Measurements from ENCODE around the gene ESPN.

Gene ESPN

DNA sequence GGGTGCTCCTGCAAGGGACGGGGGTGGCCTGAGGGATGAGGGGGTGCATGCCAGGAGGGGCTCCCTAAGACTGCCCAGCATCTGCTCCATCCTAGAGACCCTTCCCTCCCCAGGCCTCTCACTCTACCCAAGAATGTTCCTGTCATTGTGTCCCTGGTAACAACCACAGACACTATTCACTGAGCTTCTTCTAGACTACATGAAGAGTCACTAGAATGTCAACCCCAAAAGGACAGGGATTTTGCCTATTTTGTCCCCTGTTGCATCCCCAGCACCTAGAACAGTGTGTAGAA is 38.5 kb downstream of the ESPN start:
- no peak for DNase-seq (ENCODE audit: low read depth in 1 of 2, low spot score in 1 of 2)

DNA sequence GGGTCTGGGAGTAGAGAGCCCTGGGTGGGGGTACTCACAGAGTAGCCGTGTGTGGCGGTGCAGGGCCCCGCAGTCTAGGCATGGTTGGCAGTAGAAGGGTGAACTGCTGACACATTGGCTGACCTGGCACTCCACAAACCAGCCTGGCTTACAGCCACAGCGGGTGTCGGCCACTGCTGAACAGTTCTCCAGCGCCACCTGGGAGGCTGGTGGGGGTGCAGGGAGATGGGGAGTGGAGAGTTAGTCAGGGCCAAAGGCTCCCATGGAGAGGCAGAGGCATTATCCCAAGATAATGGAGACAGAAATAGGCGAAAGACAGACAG is 39.9 kb downstream of the ESPN start:
- no peak for DNase-seq (ENCODE audit: low read depth in 1 of 2, low spot score in 1 of 2)

DNA sequence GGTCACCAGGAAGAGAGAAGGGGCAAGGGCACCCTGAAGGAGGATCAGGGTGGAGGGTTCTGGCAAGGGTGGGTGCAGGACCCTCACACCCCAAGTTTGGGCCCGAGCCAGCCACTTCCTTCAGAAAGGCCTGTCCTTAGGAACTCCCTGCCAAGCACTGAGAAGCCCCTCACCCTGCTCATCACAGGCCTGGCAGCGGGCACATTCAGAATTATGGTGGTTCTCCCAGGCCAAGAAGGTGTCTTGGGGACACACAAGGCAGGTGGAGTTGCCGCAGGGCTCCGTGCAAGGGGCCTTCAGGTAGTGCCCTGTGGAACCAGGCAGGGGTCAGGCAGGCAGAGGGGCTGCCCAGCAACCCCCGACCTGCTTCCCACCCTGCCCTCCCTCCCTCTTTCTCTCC is 40.3 kb downstream of the ESPN start:
- DNase-seq (ENCODE audit: low read depth in 1 of 2, low spot score in 1 of 2), result no peak

DNA sequence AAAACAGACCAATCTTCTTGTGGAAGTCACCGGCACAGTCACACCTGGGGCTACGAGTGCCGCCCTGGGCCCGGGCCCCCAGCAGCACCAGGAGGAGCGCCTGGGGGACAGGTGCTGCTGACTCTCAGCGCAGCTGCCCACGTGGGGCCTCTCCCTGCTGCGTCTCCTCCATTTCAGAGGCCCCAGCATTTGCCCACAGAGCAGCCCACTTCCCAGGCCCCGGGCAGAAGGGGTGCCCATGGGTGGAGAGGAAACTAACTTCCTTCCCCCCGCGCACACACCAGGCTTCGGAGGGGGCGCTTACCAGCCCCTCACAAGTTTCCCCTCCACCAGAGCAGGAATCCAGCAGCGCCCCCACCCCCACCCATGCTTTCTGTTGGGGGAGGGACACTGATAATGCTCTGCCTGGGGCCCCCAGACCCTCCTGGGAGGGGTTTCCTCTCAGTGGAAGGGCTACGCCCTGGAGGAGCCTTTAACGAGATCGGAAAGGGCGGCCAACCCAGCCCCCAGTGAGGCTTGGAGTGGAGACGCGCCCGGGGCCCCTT is 41.0 kb downstream of the ESPN start:
- peak in 1 of 2 donors; percentile 44 for DNase-seq (ENCODE audit: low read depth in 1 of 2, low spot score in 1 of 2)

DNA sequence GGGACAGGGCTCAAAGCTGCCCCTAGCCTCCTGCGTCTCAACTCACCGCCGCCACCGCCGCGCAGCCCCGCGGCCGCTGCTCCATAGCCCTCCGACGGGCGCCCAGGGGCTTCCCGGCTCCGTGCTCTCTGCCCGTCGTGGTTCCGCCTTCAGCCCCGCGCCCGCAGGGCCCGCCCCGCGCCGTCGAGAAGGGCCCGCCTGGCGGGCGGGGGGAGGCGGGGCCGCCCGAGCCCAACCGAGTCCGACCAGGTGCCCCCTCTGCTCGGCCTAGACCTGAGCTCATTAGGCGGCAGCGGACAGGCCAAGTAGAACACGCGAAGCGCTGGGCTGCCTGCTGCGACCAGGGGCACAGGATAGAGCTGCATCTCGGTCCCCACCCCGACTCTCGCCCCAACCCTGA is 41.4 kb downstream of the ESPN start, which contains the start of gene TNFRSF25:
TSS of gene TNFRSF25 (minus strand) at position 151 of the 400 bp plus-strand sequence. CDS start at position 85, 66 bp downstream.
- DNase-seq (ENCODE audit: low read depth in 1 of 2, low spot score in 1 of 2), result peak; percentile 48 to 62

DNA sequence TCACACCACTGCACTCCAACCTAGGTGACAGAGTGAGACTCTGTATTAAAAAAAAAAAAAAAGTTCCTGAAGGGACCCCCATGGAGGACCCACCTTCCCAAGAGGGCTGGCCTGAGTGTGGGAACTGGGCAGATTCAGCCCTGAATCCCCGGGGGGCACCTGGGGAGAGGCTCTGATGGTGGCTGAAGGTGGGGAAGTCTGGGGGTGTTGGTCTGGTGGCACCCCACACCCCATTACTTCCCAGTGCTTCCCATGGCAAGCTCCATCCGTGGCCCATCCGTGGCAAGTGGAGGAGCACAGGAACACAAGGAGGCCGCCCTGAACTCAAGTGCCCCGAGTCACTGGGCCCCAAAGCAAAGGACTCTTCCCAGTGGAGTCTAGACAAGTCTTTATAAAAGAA is 42.2 kb downstream of the ESPN start:
- no peak for DNase-seq (ENCODE audit: low read depth in 1 of 2, low spot score in 1 of 2)

DNA sequence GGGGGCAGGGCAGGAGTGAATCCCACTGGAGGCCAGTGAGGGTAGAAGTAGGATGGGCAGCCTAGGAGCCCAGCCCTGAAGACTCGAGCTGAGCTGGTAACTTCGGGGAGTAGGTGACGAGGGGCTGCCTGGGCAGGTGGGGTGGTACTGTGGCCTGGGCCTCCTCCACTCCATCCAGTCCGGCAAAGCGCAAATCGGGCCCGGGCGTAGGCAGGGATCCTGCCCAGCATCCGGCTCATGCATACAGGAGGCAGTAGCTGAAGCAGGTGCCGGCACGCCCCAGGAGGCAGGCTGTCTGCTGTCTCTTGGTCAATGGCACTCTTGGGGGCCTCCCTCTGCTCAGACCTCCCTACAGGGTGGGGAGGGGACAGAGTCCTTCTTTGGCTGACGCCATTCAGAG is 42.6 kb downstream of the ESPN start:
- no peak for DNase-seq (ENCODE audit: low read depth in 1 of 2, low spot score in 1 of 2)

DNA sequence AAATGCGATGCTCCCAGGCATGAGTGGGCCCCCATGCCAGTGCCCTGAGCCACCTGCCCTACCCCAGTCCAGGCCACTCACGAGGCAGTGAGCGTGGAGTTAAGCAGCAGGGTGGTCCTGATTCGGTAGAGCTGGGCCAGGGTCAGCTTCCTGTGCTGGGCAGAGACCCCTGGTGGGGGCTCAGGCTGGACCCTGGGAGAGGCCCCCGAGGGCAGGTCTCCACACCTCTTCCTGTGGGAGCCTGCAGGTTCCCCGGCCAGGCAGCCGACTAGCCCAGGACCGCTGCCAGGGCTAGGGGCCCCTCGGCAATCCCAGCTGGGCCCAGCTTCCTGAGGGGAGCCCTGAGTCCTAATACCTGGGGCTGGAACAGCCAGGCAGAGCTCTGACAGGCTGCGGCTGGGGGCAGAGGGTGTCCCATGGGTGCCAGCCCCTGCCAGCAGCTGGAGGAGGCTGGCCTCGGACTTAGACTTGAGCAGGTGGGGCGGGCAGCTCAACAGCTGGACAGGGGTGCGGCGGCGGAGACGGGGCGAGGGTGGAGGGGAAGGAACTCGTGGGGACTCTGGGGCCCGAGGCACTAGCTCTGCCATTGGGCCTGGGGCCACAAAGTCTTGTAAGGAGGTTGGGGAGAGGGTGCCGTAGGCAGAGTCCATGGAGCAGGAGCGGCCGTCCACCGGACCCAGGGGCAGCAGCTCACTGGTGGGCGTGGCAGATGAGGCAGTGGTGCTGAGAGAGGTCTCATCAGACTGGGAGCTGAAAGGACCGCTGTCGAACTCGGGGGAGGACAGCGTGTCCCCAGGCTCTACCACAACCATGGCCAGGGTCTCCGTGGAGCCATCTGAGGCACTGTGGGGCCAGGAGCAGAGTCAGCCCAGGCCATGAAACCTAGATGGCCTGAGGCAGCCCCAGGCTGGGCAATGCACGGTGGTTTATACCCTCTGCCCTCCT is 43.4 kb downstream of the ESPN start:
- DNase-seq (ENCODE audit: low read depth in 1 of 2, low spot score in 1 of 2), result no peak

DNA sequence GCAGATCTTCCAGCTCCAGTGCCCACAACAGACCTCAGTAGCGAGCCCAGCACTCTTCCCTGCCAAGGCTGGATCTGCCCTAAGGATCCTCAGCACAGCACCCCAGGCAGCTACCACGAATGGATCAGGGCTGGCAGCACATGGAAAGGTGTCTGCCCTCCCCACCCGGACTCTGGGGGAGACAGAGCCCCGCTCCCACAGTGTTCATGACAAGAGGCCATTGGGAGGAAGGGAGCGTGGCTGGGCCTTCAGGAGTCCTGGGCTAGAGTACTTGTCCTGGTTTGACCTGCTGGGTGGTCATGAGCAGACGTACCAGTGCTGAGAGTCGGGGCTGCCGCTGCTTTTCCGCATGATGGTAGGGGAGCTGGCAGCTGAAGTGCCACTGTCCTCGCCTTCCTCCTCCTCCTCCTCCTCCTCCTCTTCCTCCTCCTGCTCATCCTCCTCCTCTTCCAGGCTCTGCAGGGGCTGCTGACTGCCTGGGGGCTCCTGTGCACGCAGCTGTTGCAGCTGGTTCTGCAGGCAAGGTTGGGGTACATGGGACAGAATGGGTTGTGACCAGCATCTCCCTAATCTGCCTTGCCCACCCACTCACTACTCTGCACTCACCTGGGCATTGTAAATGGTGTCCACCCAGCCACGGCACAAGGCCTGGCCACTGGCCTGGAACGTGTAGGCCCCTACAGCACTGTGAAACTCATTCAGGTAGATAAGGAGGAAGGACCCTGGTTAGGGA is 44.3 kb downstream of the ESPN start:
- no peak for DNase-seq (ENCODE audit: low read depth in 1 of 2, low spot score in 1 of 2)

DNA sequence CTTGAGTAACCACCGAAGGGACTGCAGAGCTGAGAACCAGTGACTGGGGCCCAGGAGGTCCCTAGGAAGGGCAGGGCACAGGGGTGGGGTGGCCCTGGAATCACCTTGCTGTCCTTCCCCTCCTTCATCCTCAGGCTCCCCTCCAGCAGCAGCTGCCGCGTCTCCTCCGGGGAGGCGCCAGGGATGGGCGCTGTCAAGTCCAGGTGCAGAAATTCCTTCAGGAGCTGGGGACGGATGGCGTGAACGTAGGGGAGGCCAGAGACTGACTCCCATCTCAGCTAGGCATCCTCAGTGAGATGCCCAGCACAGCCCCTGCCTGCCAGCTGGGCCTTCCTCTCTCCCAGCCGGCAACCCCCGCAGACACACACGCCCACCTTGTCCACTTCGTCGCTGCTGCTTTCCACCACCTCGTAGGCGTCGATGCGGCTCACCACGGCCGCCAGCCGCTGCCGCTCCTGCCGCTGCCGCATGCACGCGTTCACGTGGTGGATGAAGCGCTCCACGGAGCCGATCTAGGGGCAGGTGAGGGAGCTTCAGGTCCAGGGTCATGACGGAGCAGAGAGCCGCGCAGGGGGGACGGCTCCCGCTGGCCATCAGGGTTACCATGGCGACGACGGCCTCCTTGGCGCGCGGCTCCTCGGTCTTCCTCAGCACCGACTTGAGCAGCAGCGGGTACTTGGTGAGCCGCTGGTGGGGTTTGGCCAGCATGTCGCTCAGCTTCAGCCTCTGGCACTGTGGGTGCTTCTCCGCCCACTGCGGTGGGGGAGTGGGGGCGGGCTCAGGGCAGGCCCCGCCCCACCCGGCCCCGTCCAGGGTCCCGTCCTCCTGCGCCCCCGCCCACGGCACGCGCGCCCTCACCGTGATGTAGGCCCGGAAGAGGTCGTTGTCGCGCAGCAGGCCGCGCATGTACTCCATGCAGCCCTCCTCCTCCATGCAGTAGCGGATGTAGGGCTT is 45.8 kb downstream of the ESPN start:
- no peak for DNase-seq (ENCODE audit: low read depth in 1 of 2, low spot score in 1 of 2)

DNA sequence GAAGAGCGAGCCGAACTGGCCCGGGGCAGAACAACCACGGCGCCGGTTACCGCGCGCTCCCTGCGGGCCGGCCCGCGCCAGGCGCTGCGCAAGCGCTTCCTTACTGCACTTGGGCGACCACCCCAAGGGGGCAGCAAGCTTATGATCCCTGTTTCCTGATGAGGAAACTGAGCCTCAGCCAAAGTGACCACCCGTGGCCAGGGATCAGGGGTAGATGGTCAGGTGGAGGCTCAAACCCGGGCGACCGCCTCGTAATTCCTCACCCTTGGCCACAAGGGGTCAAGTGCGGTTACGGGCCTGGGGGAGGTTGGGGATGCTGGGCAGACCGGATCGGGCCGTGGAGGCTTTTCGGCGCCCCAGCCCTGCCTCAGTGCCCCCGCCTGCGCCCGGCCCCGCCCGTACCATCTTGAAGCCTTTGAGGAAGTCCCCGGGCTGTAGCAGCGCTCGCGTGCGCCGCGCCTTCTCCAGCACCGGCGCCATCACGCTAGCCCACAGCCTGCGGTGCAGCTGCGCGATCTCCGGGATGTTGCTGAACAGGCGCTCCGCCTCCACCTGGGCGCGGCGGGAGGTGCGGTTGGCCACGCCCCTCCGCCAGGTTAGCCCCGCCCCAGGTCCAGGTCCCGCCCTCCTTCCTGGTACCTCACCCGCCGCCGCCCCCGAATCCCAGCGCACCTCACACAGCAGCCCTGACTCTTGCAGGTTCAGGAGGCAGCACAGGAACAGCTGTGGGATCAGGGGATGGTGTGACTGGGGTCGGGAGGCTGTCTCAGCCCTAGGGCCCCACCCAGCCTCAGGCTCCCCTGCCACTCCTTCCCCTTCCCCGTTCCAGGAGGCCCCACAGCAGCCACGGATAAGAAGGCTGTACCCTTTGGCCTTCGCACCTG is 46.8 kb downstream of the ESPN start:
- no peak for DNase-seq (ENCODE audit: low read depth in 1 of 2, low spot score in 1 of 2)

DNA sequence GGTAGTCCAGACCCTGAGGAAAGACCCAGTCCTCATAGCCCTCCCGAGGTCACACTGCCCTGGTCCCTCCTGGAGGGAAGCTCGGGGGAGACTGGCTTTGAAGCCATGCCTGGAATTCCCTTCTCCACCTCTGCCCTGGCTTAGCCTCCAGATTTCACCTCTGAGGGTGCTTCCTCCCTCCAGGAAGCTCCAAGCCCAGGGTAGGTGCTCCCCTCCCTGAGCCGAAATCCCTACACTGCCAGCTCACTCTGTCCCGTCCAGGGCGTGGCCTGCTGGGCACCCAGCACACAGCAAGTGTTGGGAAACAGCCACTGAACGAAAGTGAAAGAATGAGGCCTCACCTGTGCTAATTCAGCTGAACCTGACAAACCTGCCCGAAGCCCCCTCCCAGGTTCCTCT is 47.4 kb downstream of the ESPN start:
- DNase-seq (ENCODE audit: low read depth in 1 of 2, low spot score in 1 of 2), result no peak

DNA sequence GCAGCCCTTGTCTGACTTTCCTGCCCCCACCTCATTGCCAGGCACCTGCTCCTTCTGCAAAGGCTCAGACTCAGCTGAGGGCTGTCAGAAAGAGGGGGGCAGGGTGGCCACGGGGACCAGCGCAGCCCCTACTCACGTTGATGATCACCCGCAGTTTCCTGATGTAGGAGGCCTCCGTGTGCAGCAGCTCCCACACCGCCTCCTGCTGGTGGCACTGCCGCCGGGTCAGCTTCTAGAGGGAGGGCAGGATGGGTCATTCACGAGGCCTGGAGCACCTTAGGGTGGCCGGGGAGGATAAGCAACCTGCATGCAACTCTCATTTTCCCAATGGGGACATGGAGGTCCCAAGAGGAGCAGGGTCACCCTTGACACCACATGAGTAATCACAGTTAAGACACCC is 47.8 kb downstream of the ESPN start:
- DNase-seq (ENCODE audit: low read depth in 1 of 2, low spot score in 1 of 2), result no peak

DNA sequence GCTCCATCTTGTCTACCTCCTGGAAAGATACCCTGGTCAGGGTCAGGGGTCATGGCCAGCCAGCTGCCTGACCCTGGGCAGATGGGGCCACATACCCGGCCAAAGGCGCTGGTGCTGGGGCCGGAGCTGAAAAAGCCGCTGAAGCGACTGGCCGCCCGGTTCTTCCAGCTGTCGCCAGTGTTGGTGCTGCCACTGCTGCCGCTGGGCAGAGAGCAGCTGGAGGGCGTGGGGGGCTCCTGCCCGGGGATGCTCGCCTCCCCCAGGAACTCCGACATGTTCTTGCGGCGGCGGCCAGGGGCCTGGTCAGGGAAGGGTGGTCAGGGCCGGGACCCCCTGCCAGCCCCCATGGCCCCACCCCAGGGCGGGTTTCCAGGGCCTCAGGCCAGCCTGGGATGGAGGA is 48.6 kb downstream of the ESPN start:
- no peak for DNase-seq (ENCODE audit: low read depth in 1 of 2, low spot score in 1 of 2)

DNA sequence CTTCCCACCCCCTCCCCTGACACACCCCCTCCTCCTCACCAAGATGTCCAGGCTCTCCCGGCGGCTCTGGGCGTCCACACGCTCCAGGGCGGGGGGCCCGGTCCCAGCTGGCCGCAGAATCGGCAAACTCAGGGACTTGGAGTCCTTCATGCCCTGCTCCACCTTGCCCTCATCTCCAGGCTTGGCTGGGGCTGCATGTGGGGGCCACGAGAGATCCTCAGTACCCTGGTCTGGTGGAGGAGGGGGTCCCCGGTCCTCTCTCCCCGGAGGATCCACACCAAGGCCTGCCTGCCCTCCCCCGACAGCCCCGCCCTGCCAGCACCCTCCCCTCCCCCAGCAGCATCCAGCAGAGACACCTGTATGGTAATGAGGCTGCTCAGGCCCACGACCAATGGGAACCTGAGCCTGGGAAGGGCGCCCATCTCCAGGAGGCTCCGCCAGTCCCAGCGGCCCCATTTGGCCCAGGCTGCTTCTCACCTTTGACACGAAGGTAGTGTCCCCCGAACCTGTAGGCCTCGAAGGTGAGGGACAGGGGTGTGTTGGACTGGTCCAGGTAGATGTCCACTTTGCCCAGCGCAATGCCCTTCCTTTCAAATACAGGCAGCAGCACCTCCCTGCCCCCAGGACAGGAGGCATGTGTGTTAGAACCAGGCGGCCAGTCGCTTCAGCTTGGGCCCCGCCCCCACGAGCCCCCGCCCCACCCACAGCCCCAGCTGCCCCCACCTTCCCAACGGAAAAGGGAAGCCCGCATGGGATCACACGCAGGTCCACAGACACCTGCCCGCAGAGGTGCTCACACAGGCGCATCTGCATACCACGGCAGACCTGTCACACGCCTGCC is 49.6 kb downstream of the ESPN start:
- DNase-seq (ENCODE audit: low read depth in 1 of 2, low spot score in 1 of 2), result no peak

DNA sequence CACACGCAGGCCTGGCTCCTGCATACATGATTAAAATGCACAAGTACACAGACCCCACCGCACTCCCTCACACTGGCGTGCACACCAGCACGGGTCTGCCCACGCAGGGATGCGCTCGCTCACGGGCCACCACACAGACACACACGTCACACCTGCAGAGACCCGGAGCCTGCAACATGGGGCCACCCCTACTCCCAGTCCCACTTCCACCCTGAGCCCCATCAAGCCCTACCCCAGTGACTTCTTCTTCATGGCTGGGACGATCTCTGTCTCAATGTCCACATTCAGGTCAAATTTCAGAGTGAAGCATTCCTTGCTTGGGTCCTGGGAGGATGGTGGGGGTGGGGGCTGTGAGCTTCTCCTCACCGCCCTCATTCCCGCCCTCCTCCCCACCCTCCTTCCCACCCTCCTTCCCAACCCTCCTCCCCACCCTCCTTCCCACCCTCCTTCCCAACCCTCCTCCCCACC is 50.3 kb downstream of the ESPN start:
- no peak for DNase-seq (ENCODE audit: low read depth in 1 of 2, low spot score in 1 of 2)

DNA sequence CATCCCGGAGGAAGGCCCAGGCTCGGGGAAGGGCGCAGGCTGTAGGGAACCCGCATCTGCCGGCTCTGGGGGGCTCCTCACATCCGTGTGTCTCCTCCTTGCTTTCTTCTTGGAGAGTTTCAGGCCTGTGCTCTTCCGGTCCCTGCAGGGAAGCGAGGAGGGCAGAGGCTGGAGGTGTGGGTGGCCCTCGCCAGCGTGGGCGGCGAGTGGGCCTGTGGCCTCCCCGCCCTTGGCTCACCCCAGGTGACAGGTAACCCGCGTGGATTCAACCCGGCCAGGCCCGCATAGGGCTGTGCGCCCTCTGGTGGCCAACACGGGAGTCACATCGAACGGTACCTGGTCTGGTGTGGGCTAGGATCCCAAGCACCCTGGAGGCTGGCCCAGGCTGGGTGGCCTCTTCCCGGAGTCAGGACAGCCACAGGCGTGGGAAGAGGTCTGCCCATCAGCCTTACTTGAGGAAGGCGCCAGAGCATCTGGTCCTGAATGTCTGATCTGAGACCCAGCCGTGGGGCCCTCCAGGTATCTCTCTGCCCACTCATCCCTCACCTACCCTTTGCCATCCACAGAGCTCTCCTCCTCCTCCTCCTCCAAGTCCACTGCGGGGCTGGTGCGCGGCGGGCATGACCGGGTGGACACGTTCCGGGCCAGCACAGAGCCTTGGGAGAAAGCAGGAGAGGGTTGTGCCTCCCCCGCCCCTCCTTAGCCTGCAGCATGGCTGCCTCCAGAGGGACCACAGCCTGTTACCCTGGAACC is 51.0 kb downstream of the ESPN start:
- DNase-seq (ENCODE audit: low read depth in 1 of 2, low spot score in 1 of 2), result peak; percentile 69 to 70

DNA sequence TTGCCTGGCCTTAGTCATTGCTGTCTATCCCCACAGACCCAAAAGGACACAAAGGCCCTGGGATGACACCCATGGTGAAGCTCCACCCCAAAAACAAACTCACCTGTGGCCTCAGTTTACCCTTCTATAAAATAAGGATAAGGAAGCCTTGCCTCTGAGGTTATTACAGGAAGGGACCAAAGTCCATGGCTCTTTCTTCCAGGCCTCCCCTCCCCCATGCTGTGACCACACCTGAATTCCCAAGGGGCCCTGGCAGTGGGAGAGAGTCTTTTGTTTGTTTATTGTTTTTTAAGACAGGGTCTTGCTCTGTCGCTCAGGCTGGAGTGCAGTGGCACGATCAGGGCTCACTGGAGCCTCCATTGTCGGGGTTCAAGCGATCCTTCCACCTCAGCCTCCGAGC is 51.9 kb downstream of the ESPN start:
- DNase-seq (ENCODE audit: low read depth in 1 of 2, low spot score in 1 of 2), result no peak
